HepG2 (cell line): ENCODE results near the gene EBF4. TPM values are rescaled to one million over a fixed set of nuclear protein-coding genes. Genes with fewer than 3 reads are reported as not detected.

ENCODE experiments used
- ATAC-seq: fragments of 200-7000 bp; cut with Tn5 transposase; 3 replicates; pipeline ENCODE4 v1.9.1; 2020; ENCODE audit warnings: mild to moderate bottlenecking, moderate library complexity
- BruUV-seq: library from RNA; stranded (reverse); fragments of 400-500 nt; replicated peaks from 2 replicates; lab custom pipeline; 2021; lab: Mats Ljungman, UMichigan
- CTCF ChIA-PET: fragments of 300-600 bp; formaldehyde crosslinking; extraction: SDS; loops from one replicate; lab custom pipeline; 2021; ENCODE audit warnings: low total read pairs, inconsistent platforms, low intra/inter-chr PET ratio; lab: Yijun Ruan, JAX
- POLR2A ChIA-PET: fragments of 350-600 bp; sonication (Branson Sonifier 250); formaldehyde crosslinking; loops from one replicate; lab custom pipeline; 2020; ENCODE audit warnings: antibody characterized with exemption, inconsistent platforms; lab: Yijun Ruan, JAX
- DNase-seq: peaks from one replicate; pipeline ENCODE4 v3.0.0-alpha.2; 2015; ENCODE audit warnings: low spot score
- FAIRE-seq: peaks from 3 replicates; lab custom pipeline; 2011; peaks lifted over from hg19 to GRCh38; lab: Jason Lieb, UNC
- H2AFZ ChIP-seq: one replicate; pipeline ENCODE4 v1.6.1; 2011; ENCODE audit warnings: low read length, inconsistent platforms
- H3K27ac ChIP-seq: fragments of 300-600 bp; 3 replicates; pipeline ENCODE4 v1.8.0; 2011; ENCODE audit warnings: mixed run types, mild to moderate bottlenecking, mixed read lengths, low read length, inconsistent platforms; ENCODE audit not compliant: insufficient read depth; ENCODE audit errors: extremely low read length
- H3K27me3 ChIP-seq, 2 experiments: fragments of 200-600 bp in 1 of 2; 2 replicates in 1 of 2; 3 replicates in 1 of 2; pipeline versions ENCODE4 v1.6.0 to v1.8.0; 2011; ENCODE audit warnings: low read length in 2 of 2, mild to moderate bottlenecking in 2 of 2, moderate library complexity in 2 of 2, inconsistent platforms in 1 of 2; ENCODE audit not compliant: insufficient read depth in 2 of 2, control insufficient read depth in 1 of 2
- H3K36me3 ChIP-seq, 2 experiments: fragments of 200-600 bp in 1 of 2; replicated peaks in 1 of 2; 2 replicates in 1 of 2; 3 replicates in 1 of 2; pipeline versions ENCODE4 v1.5.1 to v1.8.0; 2011; ENCODE audit warnings: low read length in 2 of 2, inconsistent platforms in 1 of 2; ENCODE audit not compliant: insufficient read depth in 2 of 2, control insufficient read depth in 1 of 2
- H3K4me1 ChIP-seq: 2 replicates; pipeline ENCODE4 v1.5.1; 2012; ENCODE audit warnings: low read length, inconsistent platforms; ENCODE audit not compliant: insufficient read depth
- H3K4me2 ChIP-seq: 2 replicates; pipeline ENCODE4 v1.6.0; 2011; ENCODE audit warnings: low read depth, low read length, inconsistent platforms
- H3K4me3 ChIP-seq, 3 experiments: fragments of 200-600 bp in 1 of 3; sonication (generic), shearing (Covaris generic) in 1 of 3; replicated peaks in 1 of 3; 2 replicates each; pipeline ENCODE4 v1.5.1; 2011 to 2016; ENCODE audit warnings: low read length in 3 of 3, inconsistent platforms in 2 of 3, low read depth in 2 of 3, mild to moderate bottlenecking in 2 of 3, control low read depth in 1 of 3, mixed read lengths in 1 of 3; ENCODE audit not compliant: insufficient read depth in 1 of 3
- H3K79me2 ChIP-seq: one replicate; pipeline ENCODE4 v1.6.1; 2011; ENCODE audit warnings: low read length, inconsistent platforms; ENCODE audit not compliant: insufficient read depth
- H3K9ac ChIP-seq: 2 replicates; pipeline ENCODE4 v1.6.0; 2011; ENCODE audit warnings: mild to moderate bottlenecking, low read depth, low read length, inconsistent platforms; ENCODE audit not compliant: insufficient read depth
- H3K9me3 ChIP-seq: 2 replicates; pipeline ENCODE4 v1.5.1; 2012; ENCODE audit warnings: mild to moderate bottlenecking, low read length
- H4K20me1 ChIP-seq: 2 replicates; pipeline ENCODE4 v1.6.0; 2011; ENCODE audit warnings: inconsistent platforms, mild to moderate bottlenecking, low read length, moderate library complexity; ENCODE audit not compliant: insufficient read depth
- CREM ChIP-seq, 2 experiments: sonication (generic) in 1 of 2; formaldehyde crosslinking in 1 of 2; IDR thresholded peaks; 2 replicates each; pipeline versions ENCODE4 v1.4.0 to v1.6.1; 2016 to 2020; ENCODE audit warnings: antibody characterized with exemption in 1 of 2, mild to moderate bottlenecking in 1 of 2, missing genetic modification reagents in 1 of 2
- KDM6A ChIP-seq: IDR thresholded peaks from 2 replicates; pipeline ENCODE4 v1.6.1; 2016; ENCODE audit warnings: low read depth
- MLXIP ChIP-seq: sonication (generic); formaldehyde crosslinking; IDR thresholded peaks from 2 replicates; pipeline ENCODE4 v1.9.0; 2021; ENCODE audit warnings: missing genetic modification reagents, borderline replicate concordance
- NFE2 ChIP-seq: sonication (generic); formaldehyde crosslinking; IDR thresholded peaks from 2 replicates; pipeline ENCODE4 v1.4.0; 2020; ENCODE audit warnings: missing genetic modification reagents
- PRPF4 ChIP-seq: fragments of 200-400 bp; formaldehyde crosslinking; IDR thresholded peaks from 2 replicates; pipeline ENCODE4 v1.6.1; 2016; ENCODE audit warnings: low read length, low read depth; ENCODE audit not compliant: poor library complexity, severe bottlenecking
- SATB2 ChIP-seq: sonication (generic); formaldehyde crosslinking; IDR thresholded peaks from 2 replicates; pipeline ENCODE4 v1.5.0; 2020; ENCODE audit warnings: missing genetic modification reagents
- ZFX ChIP-seq: sonication (generic); formaldehyde crosslinking; IDR thresholded peaks from 2 replicates; pipeline ENCODE4 v1.4.0; 2020; ENCODE audit warnings: mild to moderate bottlenecking, low read depth, missing genetic modification reagents, moderate library complexity
- ZNF512B ChIP-seq: sonication (generic); formaldehyde crosslinking; IDR thresholded peaks from 2 replicates; pipeline ENCODE4 v1.5.1; 2020; ENCODE audit warnings: missing genetic modification reagents, mild to moderate bottlenecking, borderline replicate concordance
- ZNF574 ChIP-seq: sonication (generic); formaldehyde crosslinking; IDR thresholded peaks from 2 replicates; pipeline ENCODE4 v1.4.0; 2020; ENCODE audit warnings: missing genetic modification reagents
- WGBS: methylation state at CpG from one replicate; pipeline ENCODE4 v1.1.6; 2017; ENCODE audit warnings: low lambda C conversion rate; 5-methylcytosine and 5-hydroxymethylcytosine counted together
- in situ Hi-C: cut with HindIII; loops from 2 replicates; pipeline ENCODE4 v1.10.0; 2017; ENCODE audit warnings: low pct_unique_long_range_greater_than_20kb; ENCODE audit not compliant: extremely low pct_ligation_motif_present
- intact Hi-C: fragments of 100-400 bp; cut with micrococcal nuclease; formaldehyde crosslinking; loops from one replicate; pipeline ENCODE4 v1.10.0; 2022; ENCODE audit not compliant: unreplicated experiment
- polyA plus RNA-seq, 8 experiments: library from polyadenylated mRNA; depleted of rRNA in 3 of 8; stranded (reverse) in 7 of 8; unstranded in 1 of 8; fragments of >200 nt; fragmentation: Illumina TruSeq in 4 of 8; extraction: Trizol in 4 of 8; gene quantifications; 2 replicates each; pipeline versions ENCODE4 v1.2.1 to v1.2.3, GENCODE V29; 2011 to 2016; ENCODE audit warnings: low read depth in 4 of 8, missing spikeins in 1 of 8, mixed read lengths in 1 of 8; ENCODE audit not compliant: insufficient read depth in 1 of 8
- total RNA-seq, 5 experiments: library from RNA; depleted of rRNA; stranded (reverse); fragments of >200 nt; fragmentation: Illumina TruSeq; extraction: Trizol; gene quantifications; 2 replicates each; pipeline ENCODE4 v1.2.3, GENCODE V29; 2016; ENCODE audit warnings: low read depth in 1 of 5

Gene EBF4
- total and polyA plus RNA-seq, 2 of the 13 experiments (the other 11 are each of a cell fraction or from before 2014, with no cell fraction given): 0.84 to 2.2 TPM

GRCh38 chr20:2751878-2752566 is 59.4 kb downstream of the EBF4 start (continued):
- peak; percentile 28; the same call in 1 of the 2 replicates for TF ChIP-seq ZFX (CRISPR knock-in tag)
- TF ChIP-seq ZNF574 (CRISPR knock-in tag): peak; percentile 35; the same call in 1 of the 2 replicates
- no peak for TF ChIP-seq CREM (IDR thresholded peaks at IDR 0.05)
- no peak; the same call in 1 of the 2 replicates for TF ChIP-seq CREM (CRISPR knock-in tag; IDR thresholded peaks at IDR 0.05)
- TF ChIP-seq NFE2 (CRISPR knock-in tag): no peak
- no peak for TF ChIP-seq KDM6A (CRISPR knock-in tag)
- no peak for TF ChIP-seq SATB2 (CRISPR knock-in tag)

- H3K36me3 ChIP-seq: no peaks in the 10 kb centered on the region
- H3K9me3 ChIP-seq: no peaks in the 10 kb centered on the region
- intact Hi-C loops (loop anchor here (5.0 kb wide), 1 partner anchor 41 kb away; no protein-coding TSS in a partner anchor), in situ Hi-C loops (loop anchor here (5.0 to 10.0 kb wide), 2 partner anchors 66 to 92 kb away; partner anchors contain the start of genes PCED1A and VPS16)
- H3K9ac ChIP-seq: no peak overlapping the region
- ChIA-PET POLR2A (interaction anchor here (0.7 to 1.5 kb wide), 5 partner anchors 9 to 101 kb away, joined by 3 to 5 read pairs (median 3); partner anchors contain the start of genes IDH3B, NOP56, PCED1A and VPS16), CTCF (interaction anchor here (1.9 to 2.2 kb wide), 2 partner anchors 39 to 64 kb away, joined by 5 to 7 read pairs; no protein-coding TSS in a partner anchor)
- H3K4me3 ChIP-seq: peak overlapping the region; percentile 48 to 79 (median 67)
- DNase-seq: peak; percentile 58
- WGBS: 8% methylated on average over 46 of the region's 47 CpGs
- H3K4me1 ChIP-seq: peaks cover 37% of the 10 kb centered on the region
- H2AFZ ChIP-seq: no peak overlapping the region
- 0 out of 2 replicates have a peak, but pooled peaks cover 3% of the 10 kb centered on the region for H4K20me1 ChIP-seq
- BruUV-seq: no TSS peak
- H3K27me3 ChIP-seq: peaks cover 15 to 73% of the 10 kb centered on the region in 2 experiments
- peak; percentile 15 for ATAC-seq
- H3K27ac ChIP-seq: no peak overlapping the region
- peak overlapping the region; percentile 93 for H3K4me2 ChIP-seq
- FAIRE-seq: no peak
- no peaks in the 10 kb centered on the region for H3K79me2 ChIP-seq
- TF ChIP-seq MLXIP (CRISPR knock-in tag) (no peak), ZNF512B (CRISPR knock-in tag) (no peak), PRPF4 (no peak)
These were observed 60.2 kb downstream of the EBF4 start for GRCh38 chr20:2752567-2753460.
